Smooth muscle cell (in vitro differentiated cells): ENCODE data around the gene PSMF1. TPM values are rescaled to one million over a fixed set of nuclear protein-coding genes. Genes with fewer than 3 reads are reported as not detected.

Experiments used
- DNase-seq: peaks from one replicate; lab custom pipeline; 2025; ENCODE audit not compliant: unreplicated experiment; lab: John Stamatoyannopoulos, UW
- H2AFZ ChIP-seq: fragments of 200-600 bp; sonication (generic); 2 replicates; pipeline ENCODE4 v1.6.0; 2016; ENCODE audit warnings: antibody characterized with exemption, low read depth, mild to moderate bottlenecking
- H3F3A ChIP-seq: fragments of 200-600 bp; sonication (generic); 2 replicates; pipeline ENCODE4 v1.6.0; 2017; ENCODE audit warnings: antibody characterized with exemption, low read depth
- H3K27ac ChIP-seq: fragments of 200-600 bp; sonication (generic); 2 replicates; pipeline ENCODE4 v1.5.1; 2016; ENCODE audit warnings: low read depth, mild to moderate bottlenecking
- H3K27me3 ChIP-seq: fragments of 200-600 bp; sonication (generic); 2 replicates; pipeline ENCODE4 v1.6.1; 2016; ENCODE audit warnings: low read depth, mild to moderate bottlenecking
- H3K36me3 ChIP-seq: fragments of 200-600 bp; sonication (generic); 2 replicates; pipeline ENCODE4 v1.5.1; 2016; ENCODE audit warnings: low read depth
- H3K4me1 ChIP-seq: fragments of 200-600 bp; sonication (generic); 2 replicates; pipeline ENCODE4 v1.5.1; 2016; ENCODE audit warnings: low read depth
- H3K4me2 ChIP-seq: fragments of 200-600 bp; sonication (generic); 2 replicates; pipeline ENCODE4 v1.6.0; 2016; ENCODE audit warnings: mild to moderate bottlenecking
- H3K4me3 ChIP-seq: fragments of 200-600 bp; sonication (generic); 2 replicates; pipeline ENCODE4 v1.5.1; 2016; ENCODE audit warnings: mild to moderate bottlenecking
- H3K79me2 ChIP-seq: fragments of 200-600 bp; sonication (generic); 2 replicates; pipeline ENCODE4 v1.6.0; 2016; ENCODE audit warnings: low read depth, mild to moderate bottlenecking
- H3K9ac ChIP-seq: fragments of 200-600 bp; sonication (generic); 2 replicates; pipeline ENCODE4 v1.6.0; 2016; ENCODE audit warnings: low read depth
- H3K9me3 ChIP-seq: fragments of 200-600 bp; sonication (generic); replicated peaks from 2 replicates; pipeline ENCODE4 v1.5.1; 2016; ENCODE audit warnings: low read depth
- H4K20me1 ChIP-seq: fragments of 200-600 bp; sonication (generic); 2 replicates; pipeline ENCODE4 v1.6.0; 2016; ENCODE audit warnings: low read depth
- WGBS: methylation state at CpG from one replicate; pipeline ENCODE4 v1.1.7; 2016; ENCODE audit warnings: low lambda C conversion rate; 5-methylcytosine and 5-hydroxymethylcytosine counted together
- polyA plus RNA-seq: library from polyadenylated mRNA; unstranded; fragments of >200 nt; fragmentation: Nextera tagmentation; extraction: Ambion mirVana; gene quantifications from 2 replicates; pipeline ENCODE4 v1.2.1, GENCODE V29; 2016
- total RNA-seq: library from RNA; depleted of rRNA; stranded (reverse); fragments of >200 nt; gene quantifications from 2 replicates; pipeline ENCODE4 v1.2.3, GENCODE V29; 2014
- TF ChIP-seq, protein P1 (sequence below): fragments of 200-600 bp; sonication (generic); IDR thresholded peaks from 2 replicates; pipeline ENCODE4 v1.5.1; 2017; ENCODE audit warnings: borderline replicate concordance, mild to moderate bottlenecking, antibody characterized with exemption; ENCODE audit not compliant: insufficient read depth, poor library complexity, severe bottlenecking

PSMF1 gene
- total and polyA plus RNA-seq, 2 experiments from 2014 or later = 120 to 246 TPM

DNA sequence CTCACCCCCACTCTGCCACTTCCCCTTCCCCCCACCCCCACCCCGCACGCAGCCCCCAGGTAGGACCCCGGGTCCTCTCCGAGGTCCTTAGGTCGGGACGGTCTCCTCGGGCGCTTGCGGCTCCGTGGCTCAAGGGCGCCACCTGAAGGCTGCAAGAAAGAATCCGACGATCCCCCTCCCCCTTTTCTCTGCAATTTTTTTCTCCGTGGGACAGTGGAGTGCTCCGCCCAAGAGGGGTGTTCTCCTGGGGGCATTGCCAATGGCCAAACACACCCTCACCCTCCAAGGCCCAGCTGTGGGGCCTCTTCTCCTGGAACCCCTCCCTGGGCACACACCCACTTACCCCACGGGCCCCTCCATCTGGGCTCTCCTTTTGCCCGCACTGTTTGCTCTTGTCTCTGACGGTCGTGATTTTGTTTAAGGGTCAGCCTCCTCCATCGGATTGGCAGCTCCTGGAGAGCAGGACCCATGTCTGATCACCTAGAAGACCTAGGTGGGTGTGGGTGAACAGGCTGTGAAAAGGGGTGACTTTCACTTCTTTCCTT is 67.5 kb downstream of the PSMF1 start:
- H3K27me3 ChIP-seq = peaks cover 36% of the 10 kb centered on the region
- H2AFZ ChIP-seq = no peak overlapping the region
- H3K4me2 ChIP-seq = peak overlapping the region; percentile 90
- no peak overlapping the region for H3K27ac ChIP-seq
- peak overlapping the region; percentile 55 for H3K4me3 ChIP-seq
- no peak for DNase-seq
- no peaks in the 10 kb centered on the region for H3K4me1 ChIP-seq
- no peaks in the 10 kb centered on the region for H3K79me2 ChIP-seq
- no peaks in the 10 kb centered on the region for H3F3A ChIP-seq
- H3K9me3 ChIP-seq = no peaks in the 10 kb centered on the region
- no peaks in the 10 kb centered on the region for H3K36me3 ChIP-seq
- 32% methylated on average over 10 of the region's 20 CpGs for WGBS
- H4K20me1 ChIP-seq = no peaks in the 10 kb centered on the region
- H3K9ac ChIP-seq = no peak overlapping the region
- TF ChIP-seq, protein P1, sequence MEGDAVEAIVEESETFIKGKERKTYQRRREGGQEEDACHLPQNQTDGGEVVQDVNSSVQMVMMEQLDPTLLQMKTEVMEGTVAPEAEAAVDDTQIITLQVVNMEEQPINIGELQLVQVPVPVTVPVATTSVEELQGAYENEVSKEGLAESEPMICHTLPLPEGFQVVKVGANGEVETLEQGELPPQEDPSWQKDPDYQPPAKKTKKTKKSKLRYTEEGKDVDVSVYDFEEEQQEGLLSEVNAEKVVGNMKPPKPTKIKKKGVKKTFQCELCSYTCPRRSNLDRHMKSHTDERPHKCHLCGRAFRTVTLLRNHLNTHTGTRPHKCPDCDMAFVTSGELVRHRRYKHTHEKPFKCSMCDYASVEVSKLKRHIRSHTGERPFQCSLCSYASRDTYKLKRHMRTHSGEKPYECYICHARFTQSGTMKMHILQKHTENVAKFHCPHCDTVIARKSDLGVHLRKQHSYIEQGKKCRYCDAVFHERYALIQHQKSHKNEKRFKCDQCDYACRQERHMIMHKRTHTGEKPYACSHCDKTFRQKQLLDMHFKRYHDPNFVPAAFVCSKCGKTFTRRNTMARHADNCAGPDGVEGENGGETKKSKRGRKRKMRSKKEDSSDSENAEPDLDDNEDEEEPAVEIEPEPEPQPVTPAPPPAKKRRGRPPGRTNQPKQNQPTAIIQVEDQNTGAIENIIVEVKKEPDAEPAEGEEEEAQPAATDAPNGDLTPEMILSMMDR = peak; percentile 54

DNA sequence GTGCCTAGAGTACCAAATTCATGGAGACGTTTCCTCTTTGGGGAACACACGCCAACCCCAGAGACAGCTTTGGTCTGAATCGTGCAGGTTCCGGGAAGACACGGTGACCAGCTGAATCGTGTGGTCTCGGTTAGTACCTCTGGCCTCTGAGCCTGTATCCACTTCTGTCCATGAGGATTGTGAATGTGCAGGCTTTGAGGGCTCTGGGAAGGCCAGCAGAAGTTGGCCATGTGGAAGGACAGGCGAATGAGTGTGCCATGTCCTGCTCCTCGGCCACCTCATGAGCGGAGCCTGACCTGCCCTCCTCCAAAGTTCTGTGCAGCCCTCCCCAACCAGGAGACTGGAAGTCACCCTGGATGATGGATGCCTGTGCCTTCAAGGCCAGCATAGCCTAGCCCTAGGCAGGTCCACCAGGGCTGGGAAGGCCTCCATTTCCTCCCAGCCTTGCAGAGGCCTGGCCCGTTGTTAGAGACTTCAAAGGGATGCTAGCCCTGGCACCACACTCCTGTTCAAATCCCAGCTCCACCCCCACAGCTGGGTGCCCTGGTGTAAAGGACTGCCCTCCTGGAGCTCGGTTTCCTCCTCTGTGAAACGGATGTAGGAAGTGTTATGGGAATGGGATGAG is 68.1 kb downstream of the PSMF1 start:
- Histone ChIP-seq H3K4me1 (no peaks in the 10 kb centered on the region), H3K36me3 (no peaks in the 10 kb centered on the region), H3F3A (no peaks in the 10 kb centered on the region), H3K27me3 (peaks cover 41% of the 10 kb centered on the region), H3K4me3 (no peak overlapping the region), H3K27ac (no peak overlapping the region), H3K9ac (no peak overlapping the region), H3K79me2 (no peaks in the 10 kb centered on the region), H3K9me3 (no peaks in the 10 kb centered on the region), H3K4me2 (no peak overlapping the region), H2AFZ (no peak overlapping the region), H4K20me1 (no peaks in the 10 kb centered on the region)
- 79% methylated on average over 13 of the region's 13 CpGs for WGBS
- no peak for DNase-seq
- TF ChIP-seq, protein P1 = no peak

DNA sequence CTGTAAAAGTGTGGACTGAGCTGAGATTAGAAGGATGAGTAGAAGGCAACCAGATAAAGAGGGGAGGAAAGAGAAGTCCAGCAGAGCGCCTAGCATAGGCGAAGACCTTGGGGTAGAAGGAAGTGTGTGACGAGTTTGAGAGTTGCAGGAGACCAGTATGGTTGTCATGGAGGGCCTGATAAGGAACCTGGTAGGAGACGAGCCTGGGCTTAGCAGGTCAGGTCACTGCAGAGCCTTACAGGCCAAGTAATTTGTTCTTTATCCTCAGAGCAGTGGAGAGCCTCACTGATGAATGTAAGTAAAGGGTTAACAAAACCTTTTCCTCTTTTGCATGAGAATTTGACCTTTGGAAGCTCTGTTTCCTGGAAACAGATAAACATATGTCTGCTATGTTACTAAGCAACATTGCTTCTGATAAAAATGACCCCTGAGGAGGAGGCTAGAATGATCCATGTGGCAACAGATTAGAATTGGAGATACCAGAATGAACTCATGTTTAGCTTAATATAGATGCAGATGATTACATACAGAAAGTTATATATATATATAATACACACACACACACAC is 69.3 kb downstream of the PSMF1 start:
- no peaks in the 10 kb centered on the region for H3F3A ChIP-seq

More for the DNA sequence above, 69.3 kb downstream of the PSMF1 start:
- Histone ChIP-seq H3K79me2 (no peaks in the 10 kb centered on the region), H2AFZ (no peak overlapping the region), H3K4me3 (no peak overlapping the region), H3K4me1 (no peaks in the 10 kb centered on the region), H3K36me3 (no peaks in the 10 kb centered on the region), H4K20me1 (no peaks in the 10 kb centered on the region), H3K27me3 (peaks cover 41% of the 10 kb centered on the region), H3K4me2 (no peak overlapping the region), H3K9me3 (no peaks in the 10 kb centered on the region), H3K9ac (no peak overlapping the region), H3K27ac (no peak overlapping the region)
- TF ChIP-seq, protein P1 = no peak
- WGBS = 48% methylated on average over 4 of the region's 4 CpGs
- DNase-seq = no peak
